NCI-H1092 treated with DMSO at 0.1 percent for 48 hours (cell line): ENCODE data around the gene DCC.
"Not testable (repeated sequence)": the region's sequence is repeated elsewhere in the genome, so short reads cannot be mapped to it uniquely, and the experiment has no call there.

ENCODE experiments used
- DNase-seq: peaks from one replicate; lab custom pipeline; 2025; lab: John Stamatoyannopoulos, UW

DCC gene

GRCh38 chr18:53509886-53510285 lies 1169.9 kb downstream of the DCC start:
- no peak for DNase-seq

GRCh38 chr18:53511725-53512124 lies 1171.7 kb downstream of the DCC start:
- DNase-seq: not testable (repeated sequence)

- DNase-seq: no peak
These were observed 1181.1 kb downstream of the DCC start for GRCh38 chr18:53521068-53521467.

- no peak for DNase-seq
These were observed 1186.3 kb downstream of the DCC start for GRCh38 chr18:53526101-53526870.

GRCh38 chr18:53527365-53527764 lies 1187.4 kb downstream of the DCC start:
- no peak for DNase-seq

GRCh38 chr18:53531187-53531586 lies 1191.2 kb downstream of the DCC start:
- DNase-seq: no peak

- no peak for DNase-seq
These were observed 1191.9 kb downstream of the DCC start for GRCh38 chr18:53531896-53532295.

- DNase-seq: no peak
These were observed 1194.2 kb downstream of the DCC start for GRCh38 chr18:53534203-53534602.

- DNase-seq: no peak
These were observed 1194.7 kb downstream of the DCC start for GRCh38 chr18:53534695-53535094.

- no peak for DNase-seq
These were observed 1196.9 kb downstream of the DCC start for GRCh38 chr18:53536908-53537307.

GRCh38 chr18:53541924-53542323 lies 1201.9 kb downstream of the DCC start:
- DNase-seq: no peak

GRCh38 chr18:53543711-53544110 lies 1203.7 kb downstream of the DCC start:
- no peak for DNase-seq

GRCh38 chr18:53544917-53545316 lies 1204.9 kb downstream of the DCC start:
- no peak for DNase-seq

- DNase-seq: peak; percentile 47
These were observed 1212.0 kb downstream of the DCC start for GRCh38 chr18:53551868-53552426.

GRCh38 chr18:53553030-53553429 lies 1213.0 kb downstream of the DCC start:
- DNase-seq: no peak

- DNase-seq: no peak
These were observed 1216.5 kb downstream of the DCC start for GRCh38 chr18:53556450-53556849.

- DNase-seq: no peak
These were observed 1220.5 kb downstream of the DCC start for GRCh38 chr18:53560546-53560945.

GRCh38 chr18:53566626-53567025 lies 1226.6 kb downstream of the DCC start:
- no peak for DNase-seq

- DNase-seq: peak; percentile 57
These were observed 1228.1 kb downstream of the DCC start for GRCh38 chr18:53567929-53568574.
